Transverse colon (tissue), 4 donors: ENCODE results near the gene TRAF2. TPM values are rescaled to one million over a fixed set of nuclear protein-coding genes. Genes with fewer than 3 reads are reported as not detected.
"Not testable (repeated sequence)": the region's sequence is repeated elsewhere in the genome, so short reads cannot be mapped to it uniquely, and the experiment has no call there.

ENCODE experiments used
- DNase-seq: peaks from one replicate; pipeline ENCODE4 v3.0.0-alpha.2; 2019
- H3K27ac ChIP-seq, 4 donors: fragments of 200-600 bp; sonication (generic); 2 replicates each; pipeline ENCODE4 v1.5.1; 2016 to 2018; ENCODE audit warnings: inconsistent platforms in 4 of 4
- H3K27me3 ChIP-seq: fragments of 200-600 bp; sonication (generic); 2 replicates; pipeline ENCODE4 v1.5.1; 2017; ENCODE audit warnings: inconsistent platforms
- H3K36me3 ChIP-seq, 4 donors: fragments of 200-600 bp; sonication (generic); 2 replicates each; pipeline ENCODE4 v1.5.1; 2017 to 2019; ENCODE audit warnings: inconsistent platforms in 4 of 4
- H3K4me1 ChIP-seq, 4 donors: fragments of 200-600 bp; sonication (generic); 2 replicates each; pipeline ENCODE4 v1.5.1; 2017 to 2020; ENCODE audit warnings: inconsistent platforms in 4 of 4
- H3K4me3 ChIP-seq, 4 donors: fragments of 200-600 bp; sonication (generic); 1 replicate in 1 of 4; 2 replicates in 3 of 4; pipeline versions ENCODE4 v1.5.1 to v1.6.1; 2017 to 2019; ENCODE audit warnings: inconsistent platforms in 4 of 4
- H3K9me3 ChIP-seq, 2 donors: fragments of 200-600 bp; sonication (generic); 2 replicates each; pipeline ENCODE4 v1.5.1; 2017 to 2019; ENCODE audit warnings: inconsistent platforms in 2 of 2
- CTCF ChIP-seq, 5 experiments: fragments of 200-600 bp in 3 of 5; fragments of 450-650 bp in 2 of 5; sonication (generic) in 3 of 5; IDR thresholded peaks; 1 replicate in 2 of 5; 2 replicates in 3 of 5; pipeline ENCODE4 v1.5.1; 2016 to 2017; ENCODE audit warnings: antibody characterized with exemption in 5 of 5, inconsistent platforms in 3 of 5, mild to moderate bottlenecking in 2 of 5, moderate library complexity in 1 of 5
- EP300 ChIP-seq: sonication (generic); formaldehyde crosslinking; IDR thresholded peaks from one replicate; pipeline ENCODE4 v1.6.1; 2017; ENCODE audit warnings: antibody characterized with exemption, low read depth
- POLR2A ChIP-seq: fragments of 450-650 bp; IDR thresholded peaks from one replicate; pipeline ENCODE4 v1.6.1; 2016; ENCODE audit warnings: antibody characterized with exemption, mild to moderate bottlenecking, moderate library complexity
- POLR2AphosphoS5 ChIP-seq, 3 donors: sonication (generic); formaldehyde crosslinking; IDR thresholded peaks; one replicate each; pipeline ENCODE4 v1.6.1; 2016; ENCODE audit warnings: antibody characterized with exemption in 3 of 3
- WGBS, 2 donors: methylation state at CpG; one replicate each; pipeline ENCODE4 v1.1.5; 2018; ENCODE audit warnings: low coverage in 1 of 2; 5-methylcytosine and 5-hydroxymethylcytosine counted together
- in situ Hi-C, 4 donors: fragments of 200-750 bp; cut with MboI; loops; one replicate each; pipeline versions ENCODE4 v1.15.0 to v1.15.1; 2017; ENCODE audit warnings: low sequenced_read_pairs in 3 of 4, low pct_ligation_motif_present in 1 of 4, low pct_unique_long_range_greater_than_20kb in 1 of 4
- intact Hi-C: fragments of 100-400 bp; cut with DNase I; formaldehyde crosslinking; loops from one replicate; pipeline ENCODE4 v1.15.1; 2023; ENCODE audit warnings: low total_unique reads
- total RNA-seq, 4 donors: library from RNA; depleted of rRNA; stranded (reverse); fragments of >200 nt; gene quantifications; one replicate each; pipeline ENCODE4 v1.1.0, GENCODE V29; 2016

The TRAF2 gene
- total RNA-seq, 4 donors from 2014 or later, result 12.5 to 60.6 (median 13.8) TPM

DNA sequence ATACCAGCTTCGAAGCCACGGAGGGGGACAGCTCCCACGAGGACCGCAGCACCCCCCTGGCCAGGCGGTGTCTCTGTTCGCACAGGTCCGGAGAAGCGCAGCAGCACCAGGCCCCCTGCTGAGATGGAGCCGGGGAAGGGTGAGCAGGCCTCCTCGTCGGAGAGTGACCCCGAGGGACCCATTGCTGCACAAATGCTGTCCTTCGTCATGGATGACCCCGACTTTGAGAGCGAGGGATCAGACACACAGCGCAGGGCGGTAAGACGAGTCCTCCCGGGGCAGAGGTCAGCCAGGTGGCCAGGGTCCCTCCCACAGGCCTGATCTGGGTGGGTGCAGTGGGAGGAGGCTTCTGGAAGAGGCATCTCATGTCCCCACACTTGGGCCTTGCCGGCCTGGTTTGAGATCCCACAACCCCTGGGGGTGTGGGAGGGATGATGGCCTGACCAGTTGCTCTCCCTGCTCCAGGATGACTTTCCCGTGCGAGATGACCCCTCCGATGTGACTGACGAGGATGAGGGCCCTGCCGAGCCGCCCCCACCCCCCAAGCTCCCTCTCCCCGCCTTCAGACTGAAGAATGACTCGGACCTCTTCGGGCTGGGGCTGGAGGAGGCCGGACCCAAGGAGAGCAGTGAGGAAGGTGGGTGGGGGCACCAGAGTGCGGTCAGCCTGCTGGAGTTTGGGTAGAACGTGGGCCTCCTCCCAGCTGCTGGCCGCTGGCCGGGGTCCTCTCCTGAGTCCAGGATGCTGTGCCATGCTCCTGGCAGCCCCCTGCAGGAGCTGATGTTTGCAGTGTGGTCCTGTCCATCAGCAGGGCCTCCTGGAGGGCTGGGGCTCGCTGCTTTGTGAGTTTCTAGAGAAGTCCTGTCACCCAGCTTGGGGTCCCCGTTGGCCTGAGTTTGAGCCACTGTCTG lies 46.8 kb upstream of the TRAF2 start:
- 86% methylated on average over 30 of the region's 36 CpGs; no CpG with 5 or more reads in 1 of the 2 donors for WGBS, 2 donors
- Histone ChIP-seq H3K9me3 (no peaks in the 10 kb centered on the region), H3K4me1 (peaks cover 29 to 51% (median 49%) of the 10 kb centered on the region in 4 donors), H3K4me3 (no peak overlapping the region), H3K36me3 (peaks cover 0 to 5% (median 0%) of the 10 kb centered on the region in 4 donors), H3K27me3 (peaks cover 15% of the 10 kb centered on the region), H3K27ac (peak overlapping the region in 3 of 4 donors; percentile 71 to 89 (median 80))
- DNase-seq, result no peak
- TF ChIP-seq CTCF (IDR thresholded peaks at IDR 0.05) (no peak), POLR2A (no peak), EP300 (no peak)
- intact Hi-C loops (no loop called here), in situ Hi-C loops (no loop called here)

GRCh38 chr9:136840140-136840876 lies 46.0 kb upstream of the TRAF2 start:
- in situ Hi-C loops (no loop called here), intact Hi-C loops (no loop called here)
- Histone ChIP-seq H3K4me1 (peaks cover 29 to 51% (median 50%) of the 10 kb centered on the region in 4 donors), H3K27ac (peak overlapping the region; percentile 71 to 89 (median 79)), H3K9me3 (no peaks in the 10 kb centered on the region), H3K36me3 (peaks cover 0 to 5% (median 0%) of the 10 kb centered on the region in 4 donors), H3K27me3 (peaks cover 20% of the 10 kb centered on the region), H3K4me3 (no peak overlapping the region)
- no peak for DNase-seq
- TF ChIP-seq POLR2A (no peak), CTCF (IDR thresholded peaks at IDR 0.05) (no peak), EP300 (no peak), POLR2AphosphoS5 (IDR thresholded peaks at IDR 0.05) (no peak)
- 20 to 63% methylated on average over 1 to 25 of the region's 32 CpGs for WGBS, 2 donors

DNA sequence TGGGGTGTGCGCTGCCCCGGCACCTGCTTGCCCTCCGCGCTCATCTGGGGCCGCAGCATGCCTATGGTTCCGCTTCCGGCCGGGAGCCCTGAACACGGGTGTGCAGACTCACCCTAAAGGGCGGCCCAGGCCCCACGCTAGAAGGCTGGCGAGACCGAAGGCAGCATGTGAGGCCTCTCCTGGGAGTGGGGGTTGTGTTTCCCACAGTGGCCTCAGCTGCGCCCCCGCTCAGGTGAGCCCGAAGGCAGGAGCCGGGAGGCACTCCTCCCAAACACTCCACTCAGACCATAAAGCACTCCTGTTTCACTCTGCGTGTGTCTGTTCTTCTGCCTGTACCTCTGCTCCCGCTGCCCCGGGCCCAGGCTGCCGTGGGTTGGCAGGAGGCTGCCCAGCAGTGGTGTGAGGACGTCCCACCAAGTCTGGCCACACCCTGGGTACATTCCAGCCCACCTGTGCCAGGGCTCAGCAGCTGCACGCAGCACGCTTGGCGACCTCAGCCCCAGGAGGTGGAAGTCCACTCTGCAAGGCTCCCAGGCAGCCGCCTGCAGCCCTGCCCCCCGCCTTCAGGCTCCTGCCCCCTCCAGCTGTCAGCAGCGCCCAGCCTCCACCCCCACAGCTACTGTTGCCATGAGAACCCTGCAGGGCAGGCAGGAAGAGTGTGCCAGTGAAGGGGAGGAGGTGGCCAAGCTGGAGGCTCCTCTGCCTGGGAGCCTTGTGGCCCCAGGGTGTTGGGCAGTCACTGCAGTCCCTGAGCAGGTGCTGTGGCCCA lies 45.3 kb upstream of the TRAF2 start:
- intact Hi-C loops (no loop called here), in situ Hi-C loops (no loop called here)
- no peaks in the 10 kb centered on the region for H3K9me3 ChIP-seq
- H3K27me3 ChIP-seq, result peaks cover 27% of the 10 kb centered on the region
- peaks cover 0 to 5% (median 0%) of the 10 kb centered on the region in 4 donors for H3K36me3 ChIP-seq
- 52% methylated on average over 27 of the region's 28 CpGs; no CpG with 5 or more reads in 1 of the 2 donors for WGBS, 2 donors
- H3K4me1 ChIP-seq, result peaks cover 29 to 57% (median 53%) of the 10 kb centered on the region in 4 donors
- peak; percentile 81 for DNase-seq
- H3K27ac ChIP-seq, result peak overlapping the region; percentile 71 to 89 (median 79)
- TF ChIP-seq POLR2AphosphoS5 (IDR thresholded peaks at IDR 0.05) (peak in 2 of 3 donors; percentile 33 to 58), EP300 (no peak), POLR2A (peak; percentile 49), CTCF (IDR thresholded peaks at IDR 0.05) (no peak)
- H3K4me3 ChIP-seq, result no peak overlapping the region

- H3K4me3 ChIP-seq, result peak overlapping the region in 2 of 4 donors; percentile 31 to 45
- DNase-seq, result peak; percentile 65
- 31% methylated on average over 12 of the region's 16 CpGs; no CpG with 5 or more reads in 1 of the 2 donors for WGBS, 2 donors
- peaks cover 34% of the 10 kb centered on the region for H3K27me3 ChIP-seq
- intact Hi-C loops, H3K36me3 ChIP-seq, in situ Hi-C loops, H3K9me3 ChIP-seq: not testable (repeated sequence)
- H3K27ac ChIP-seq, result peak overlapping the region; percentile 71 to 89 (median 79)
- peaks cover 29 to 62% (median 55%) of the 10 kb centered on the region in 4 donors for H3K4me1 ChIP-seq
These were observed 44.5 kb upstream of the TRAF2 start for GRCh38 chr9:136841646-136842379.
